GM19455 (cell line): Measurements from ENCODE around the gene SH3GL1.

Experiments
- ATAC-seq: cut with Tn5 transposase; IDR thresholded peaks from one replicate; pipeline ENCODE4 v1.9.1; 2021; ENCODE audit not compliant: unreplicated experiment

Gene SH3GL1

DNA sequence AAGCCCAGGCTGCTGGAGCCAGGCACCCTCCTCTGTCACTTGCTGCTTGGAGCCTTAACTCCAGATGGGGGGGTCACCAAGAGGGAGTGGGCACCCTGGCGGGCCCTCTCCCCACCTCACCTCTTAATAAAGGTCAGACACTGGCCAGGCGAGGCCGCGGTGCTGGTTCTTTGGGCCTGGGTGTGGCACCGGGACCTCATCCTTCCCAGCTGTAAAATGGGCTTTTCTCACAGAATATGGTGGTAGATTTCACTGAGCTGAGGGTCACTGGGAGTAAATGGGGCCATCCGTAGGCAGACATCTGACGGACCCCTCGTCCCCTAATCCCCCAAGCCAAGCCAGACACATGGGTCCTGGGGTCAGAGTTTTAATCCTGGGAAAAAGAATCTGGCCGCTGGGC, 76.7 kb downstream of the SH3GL1 start:
- ATAC-seq = no peak

- no peak for ATAC-seq
These were observed 77.2 kb downstream of the SH3GL1 start for GRCh38 chr19:4322942-4323665.

DNA sequence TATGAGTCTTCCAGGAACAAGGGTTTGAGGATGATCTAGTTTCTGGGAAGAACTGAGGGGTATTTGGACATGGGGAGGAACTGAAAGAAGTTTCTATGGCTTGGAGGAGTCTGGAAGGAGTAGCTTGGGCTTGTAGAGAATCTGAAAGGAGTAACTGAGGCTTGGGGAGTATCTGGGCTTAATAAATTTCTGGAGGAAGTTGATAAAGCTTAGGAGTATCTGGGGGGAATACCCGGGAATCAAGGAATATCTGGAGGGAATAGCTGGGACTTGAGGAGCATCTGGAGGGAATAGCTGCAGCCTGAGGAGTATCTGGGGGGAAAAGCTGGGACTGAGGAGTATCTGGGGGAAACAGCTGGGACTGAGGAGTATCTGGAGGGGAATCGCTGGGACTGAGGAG, 79.9 kb downstream of the SH3GL1 start:
- ATAC-seq = no peak

DNA sequence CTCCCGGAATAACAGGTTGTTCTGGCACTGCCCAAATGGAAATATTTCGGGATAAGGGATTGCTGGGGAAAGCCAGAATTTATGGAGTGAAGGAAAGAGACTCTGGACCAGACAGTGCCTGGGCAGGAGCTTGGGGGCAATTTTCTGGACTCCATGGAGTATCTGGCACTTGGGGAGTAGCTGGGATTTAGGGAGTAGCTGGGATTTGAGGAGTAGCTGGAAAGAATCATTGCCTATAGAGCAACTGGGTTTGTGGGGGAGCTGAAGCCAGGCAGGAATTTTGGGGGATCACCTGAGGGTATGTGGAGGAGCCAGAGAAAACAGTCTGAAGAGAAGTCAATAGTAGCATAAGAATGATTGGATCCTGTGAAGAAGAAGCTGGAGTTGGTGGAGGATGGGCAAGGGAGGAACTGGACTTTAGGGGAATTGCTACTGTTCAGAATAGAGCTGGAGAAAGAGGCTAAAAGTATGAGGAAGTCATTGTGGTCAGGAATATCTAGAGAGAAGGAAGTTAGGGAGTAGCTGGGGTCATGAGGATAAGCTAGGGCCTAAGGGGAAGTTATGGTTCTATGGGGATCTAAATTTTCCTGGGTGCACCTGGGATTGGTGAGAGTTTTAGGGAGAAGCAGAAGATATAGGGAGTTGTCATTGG, 81.2 kb downstream of the SH3GL1 start:
- ATAC-seq = no peak

- ATAC-seq = no peak
These were observed 81.9 kb downstream of the SH3GL1 start for GRCh38 chr19:4318460-4318859.

- no peak for ATAC-seq
These were observed 83.4 kb downstream of the SH3GL1 start for GRCh38 chr19:4316956-4317355.

GRCh38 chr19:4313847-4314490, 86.4 kb downstream of the SH3GL1 start:
- ATAC-seq = no peak
